ENCODE results near the gene VAPB. TPM values are rescaled to one million over a fixed set of nuclear protein-coding genes. Genes with fewer than 3 reads are reported as not detected.

Gene VAPB
- total and polyA plus RNA-seq, 7 donors = 30.7 to 84.5 (median 64.0) TPM

- Histone ChIP-seq H3K9me3 (no peaks in the 10 kb centered on the region), H3K27ac (no peak overlapping the region), H3K36me3 (ENCODE audit: insufficient read depth in 1 of 2, low read depth in 1 of 2) (no peaks in the 10 kb centered on the region), H3K27me3 (ENCODE audit: insufficient read depth in 3 of 3, low read length in 2 of 3) (peaks cover 0 to 6% (median 0%) of the 10 kb centered on the region in 3 donors), H3K4me3 (no peak overlapping the region), H3K4me1 (no peaks in the 10 kb centered on the region)
- TF ChIP-seq CTCF (IDR thresholded peaks at IDR 0.05) = no peak
- no peak for ATAC-seq
- intact Hi-C loops (cut with DNase I) = no loop called here
- DNase-seq = no peak
- WGBS, 3 donors = 43 to 52% (median 44%) methylated on average over 8 of the region's 8 CpGs
Measured at GRCh38 chr20:58374906-58375758, 13.9 kb upstream of the VAPB start.

GRCh38 chr20:58375759-58376352 lies 13.2 kb upstream of the VAPB start:
- ATAC-seq = no peak
- Histone ChIP-seq H3K4me1 (no peaks in the 10 kb centered on the region), H3K4me3 (no peak overlapping the region), H3K27me3 (ENCODE audit: insufficient read depth in 3 of 3, low read length in 2 of 3) (peaks cover 0 to 6% (median 0%) of the 10 kb centered on the region in 3 donors), H3K9me3 (no peaks in the 10 kb centered on the region), H3K27ac (no peak overlapping the region), H3K36me3 (ENCODE audit: insufficient read depth in 1 of 2, low read depth in 1 of 2) (no peaks in the 10 kb centered on the region)
- 79 to 84% (median 82%) methylated on average over 10 of the region's 10 CpGs for WGBS, 3 donors
- intact Hi-C loops (cut with DNase I) = no loop called here
- no peak for TF ChIP-seq CTCF (IDR thresholded peaks at IDR 0.05)
- DNase-seq = no peak

- intact Hi-C loops (cut with DNase I) = no loop called here
- Histone ChIP-seq H3K27ac (no peak overlapping the region), H3K27me3 (ENCODE audit: insufficient read depth in 3 of 3, low read length in 2 of 3) (peaks cover 0 to 6% (median 0%) of the 10 kb centered on the region in 3 donors), H3K36me3 (ENCODE audit: insufficient read depth in 1 of 2, low read depth in 1 of 2) (no peaks in the 10 kb centered on the region), H3K4me1 (no peaks in the 10 kb centered on the region), H3K9me3 (no peaks in the 10 kb centered on the region), H3K4me3 (no peak overlapping the region)
- no peak for TF ChIP-seq CTCF (IDR thresholded peaks at IDR 0.05)
- WGBS, 3 donors = 98 to 100% (median 100%) methylated on average over 1 of the region's 1 CpG
- ATAC-seq (no peak), DNase-seq (no peak)
Measured at GRCh38 chr20:58377017-58377416, 12.0 kb upstream of the VAPB start.

- no peaks in the 10 kb centered on the region for H3K36me3 ChIP-seq (ENCODE audit: insufficient read depth in 1 of 2, low read depth in 1 of 2)
- no peak overlapping the region for H3K27ac ChIP-seq
- DNase-seq = no peak
- H3K9me3 ChIP-seq = no peaks in the 10 kb centered on the region
- no peak overlapping the region for H3K4me3 ChIP-seq
- 19 to 41% (median 25%) methylated on average over 7 of the region's 7 CpGs for WGBS, 3 donors
- no peak for ATAC-seq
- peaks cover 0 to 6% (median 0%) of the 10 kb centered on the region in 3 donors for H3K27me3 ChIP-seq (ENCODE audit: insufficient read depth in 3 of 3, low read length in 2 of 3)
- intact Hi-C loops (cut with DNase I) = no loop called here
- no peaks in the 10 kb centered on the region for H3K4me1 ChIP-seq
- no peak for TF ChIP-seq CTCF (IDR thresholded peaks at IDR 0.05)
Measured at GRCh38 chr20:58377766-58378401, 11.1 kb upstream of the VAPB start.

All from psoas muscle (tissue), 8 donors.